MM.1S (cell line): ENCODE results near the gene AGBL4.
A peak's percentile ranks its signal among the peaks of the same experiment; 100 is the strongest.

Experiments
- DNase-seq: peaks from one replicate; pipeline ENCODE4 v3.0.0-alpha.2; 2015
- H2AFZ ChIP-seq: fragments of 300-600 bp; sonication (generic); 2 replicates; pipeline ENCODE4 v1.6.0; 2016; ENCODE audit warnings: antibody characterized with exemption, low read length
- H3F3A ChIP-seq: fragments of 300-600 bp; sonication (generic); 2 replicates; pipeline ENCODE4 v1.6.1; 2016; ENCODE audit warnings: mild to moderate bottlenecking, antibody characterized with exemption, low read length, moderate library complexity, mixed read lengths; ENCODE audit not compliant: insufficient read depth
- H3K27ac ChIP-seq: fragments of 300-600 bp; sonication (generic); 2 replicates; pipeline ENCODE4 v1.5.1; 2016; ENCODE audit warnings: mild to moderate bottlenecking, low read length
- H3K27me3 ChIP-seq: fragments of 300-600 bp; sonication (generic); replicated peaks from 2 replicates; pipeline ENCODE4 v1.6.0; 2016; ENCODE audit warnings: low read length; ENCODE audit not compliant: insufficient read depth
- H3K36me3 ChIP-seq: fragments of 300-600 bp; sonication (generic); replicated peaks from 2 replicates; pipeline ENCODE4 v1.6.1; 2016; ENCODE audit warnings: mild to moderate bottlenecking, low read length, mixed read lengths; ENCODE audit not compliant: insufficient read depth
- H3K4me1 ChIP-seq: fragments of 300-600 bp; sonication (generic); 2 replicates; pipeline ENCODE4 v1.6.1; 2016; ENCODE audit warnings: low read length, mixed read lengths
- H3K4me2 ChIP-seq: fragments of 300-600 bp; sonication (generic); 2 replicates; pipeline ENCODE4 v1.6.0; 2016; ENCODE audit warnings: low read depth, low read length
- H3K4me3 ChIP-seq: fragments of 300-600 bp; sonication (generic); 2 replicates; pipeline ENCODE4 v1.5.1; 2016; ENCODE audit warnings: low read length, mixed read lengths
- H3K79me2 ChIP-seq: fragments of 300-600 bp; sonication (generic); 2 replicates; pipeline ENCODE4 v1.6.1; 2016; ENCODE audit warnings: mixed run types, low read length, mixed read lengths
- H3K9ac ChIP-seq: fragments of 300-600 bp; sonication (generic); 2 replicates; pipeline ENCODE4 v1.6.1; 2016; ENCODE audit warnings: low read length, mixed read lengths
- H3K9me2 ChIP-seq: fragments of 300-600 bp; sonication (generic); replicated peaks from 2 replicates; pipeline ENCODE4 v1.6.1; 2016; ENCODE audit warnings: mild to moderate bottlenecking, low read length, mixed read lengths; ENCODE audit not compliant: insufficient read depth
- H3K9me3 ChIP-seq: fragments of 300-600 bp; sonication (generic); replicated peaks from 2 replicates; pipeline ENCODE4 v1.6.1; 2016; ENCODE audit warnings: mild to moderate bottlenecking, low read length, mixed read lengths; ENCODE audit not compliant: insufficient read depth
- H4K20me1 ChIP-seq: fragments of 300-600 bp; sonication (generic); 2 replicates; pipeline ENCODE4 v1.6.1; 2016; ENCODE audit warnings: mild to moderate bottlenecking, low read length, moderate library complexity, mixed read lengths; ENCODE audit not compliant: insufficient read depth
- CTCF ChIP-seq: fragments of 300-600 bp; sonication (generic); IDR thresholded peaks from 2 replicates; pipeline ENCODE4 v1.5.1; 2016; ENCODE audit warnings: antibody characterized with exemption, low read length, mixed read lengths
- EZH2 ChIP-seq: fragments of 300-600 bp; sonication (generic); optimal IDR thresholded peaks from 2 replicates; pipeline ENCODE3; 2017; ENCODE audit warnings: low read depth, mild to moderate bottlenecking, antibody characterized with exemption, low read length, mixed read lengths
- EZH2phosphoT487 ChIP-seq: fragments of 300-600 bp; sonication (generic); IDR thresholded peaks from 2 replicates; pipeline ENCODE4 v1.6.1; 2018; ENCODE audit warnings: antibody characterized with exemption, low read length

Gene AGBL4

GRCh38 chr1:48858200-48858920, 1165.4 kb downstream of the AGBL4 start:
- Histone ChIP-seq H2AFZ (no peak overlapping the region), H4K20me1 (no peaks in the 10 kb centered on the region), H3K4me1 (no peaks in the 10 kb centered on the region), H3F3A (no peaks in the 10 kb centered on the region), H3K9ac (no peak overlapping the region), H3K9me2 (no peaks in the 10 kb centered on the region), H3K4me2 (no peak overlapping the region), H3K9me3 (no peaks in the 10 kb centered on the region), H3K36me3 (no peaks in the 10 kb centered on the region), H3K79me2 (no peaks in the 10 kb centered on the region), H3K27ac (no peak overlapping the region), H3K27me3 (no peaks in the 10 kb centered on the region), H3K4me3 (no peak overlapping the region)
- TF ChIP-seq CTCF = no peak
- TF ChIP-seq EZH2 = no peak
- TF ChIP-seq EZH2phosphoT487 = no peak
- DNase-seq = no peak

- H4K20me1 ChIP-seq = no peaks in the 10 kb centered on the region
- H3K9me2 ChIP-seq = no peaks in the 10 kb centered on the region
- no peak overlapping the region for H3K4me3 ChIP-seq
- no peaks in the 10 kb centered on the region for H3K4me1 ChIP-seq
- H3K27me3 ChIP-seq = no peaks in the 10 kb centered on the region
- no peaks in the 10 kb centered on the region for H3K9me3 ChIP-seq
- H3K9ac ChIP-seq = no peak overlapping the region
- H2AFZ ChIP-seq = no peak overlapping the region
- DNase-seq = no peak
- H3K36me3 ChIP-seq = no peaks in the 10 kb centered on the region
- no peak for TF ChIP-seq EZH2
- no peak for TF ChIP-seq EZH2phosphoT487
- no peak for TF ChIP-seq CTCF
- no peak overlapping the region for H3K27ac ChIP-seq
- H3K4me2 ChIP-seq = no peak overlapping the region
- no peaks in the 10 kb centered on the region for H3K79me2 ChIP-seq
- no peaks in the 10 kb centered on the region for H3F3A ChIP-seq
Observed at GRCh38 chr1:48853006-48853405, 1170.7 kb downstream of the AGBL4 start.

- Histone ChIP-seq H3K9ac (no peak overlapping the region), H2AFZ (no peak overlapping the region), H3K4me2 (no peak overlapping the region), H3K36me3 (no peaks in the 10 kb centered on the region), H4K20me1 (no peaks in the 10 kb centered on the region), H3K27ac (no peak overlapping the region), H3K4me3 (no peak overlapping the region), H3K79me2 (no peaks in the 10 kb centered on the region), H3K27me3 (no peaks in the 10 kb centered on the region), H3F3A (no peaks in the 10 kb centered on the region), H3K9me2 (no peaks in the 10 kb centered on the region), H3K9me3 (no peaks in the 10 kb centered on the region), H3K4me1 (no peaks in the 10 kb centered on the region)
- DNase-seq = peak; percentile 10
- TF ChIP-seq CTCF (no peak), EZH2 (no peak)
Observed at GRCh38 chr1:48851638-48852037, 1172.1 kb downstream of the AGBL4 start.
